ENCODE data around the gene FOXB1.
A peak's percentile ranks its signal among the peaks of the same experiment; 100 is the strongest.

FOXB1 gene

GRCh38 chr15:59998950-59999611 lies 5.0 kb upstream of the FOXB1 start:
- no peak for DNase-seq (ENCODE audit: low read depth in 4 of 4, low spot score in 1 of 4)

GRCh38 chr15:59999612-60000112 lies 4.4 kb upstream of the FOXB1 start:
- DNase-seq (ENCODE audit: low read depth in 4 of 4, low spot score in 1 of 4), result no peak

- no peak for DNase-seq (ENCODE audit: low read depth in 4 of 4, low spot score in 1 of 4)
Measured at GRCh38 chr15:60000113-60000823, 3.8 kb upstream of the FOXB1 start.

GRCh38 chr15:60000824-60001609 lies 3.1 kb upstream of the FOXB1 start:
- no peak for DNase-seq (ENCODE audit: low read depth in 4 of 4, low spot score in 1 of 4)

GRCh38 chr15:60001610-60002527 lies 2.2 kb upstream of the FOXB1 start:
- no peak for DNase-seq (ENCODE audit: low read depth in 4 of 4, low spot score in 1 of 4)

- no peak for DNase-seq (ENCODE audit: low read depth in 4 of 4, low spot score in 1 of 4)
Measured at GRCh38 chr15:60002528-60003218, 1.4 kb upstream of the FOXB1 start.

GRCh38 chr15:60003243-60004008 lies 685 bp upstream of the FOXB1 start:
- no peak for DNase-seq (ENCODE audit: low read depth in 4 of 4, low spot score in 1 of 4)

- DNase-seq (ENCODE audit: low read depth in 4 of 4, low spot score in 1 of 4), result no peak
Measured at GRCh38 chr15:60004846-60005351, 788 bp downstream of the FOXB1 start.

- no peak for DNase-seq (ENCODE audit: low read depth in 4 of 4, low spot score in 1 of 4)
Measured at GRCh38 chr15:60005352-60006202, 1.5 kb downstream of the FOXB1 start.

GRCh38 chr15:60006203-60006862 lies 2.2 kb downstream of the FOXB1 start:
- peak in 1 of 4 experiments; percentile 55 for DNase-seq (ENCODE audit: low read depth in 4 of 4, low spot score in 1 of 4)

- DNase-seq (ENCODE audit: low read depth in 4 of 4, low spot score in 1 of 4), result no peak
Measured at GRCh38 chr15:60006873-60007272, 2.8 kb downstream of the FOXB1 start.

GRCh38 chr15:60009124-60009960 lies 5.2 kb downstream of the FOXB1 start:
- no peak for DNase-seq (ENCODE audit: low read depth in 4 of 4, low spot score in 1 of 4)

GRCh38 chr15:60009980-60010732 lies 6.0 kb downstream of the FOXB1 start:
- DNase-seq (ENCODE audit: low read depth in 4 of 4, low spot score in 1 of 4), result no peak

GRCh38 chr15:60010858-60011257 lies 6.7 kb downstream of the FOXB1 start:
- no peak for DNase-seq (ENCODE audit: low read depth in 4 of 4, low spot score in 1 of 4)

GRCh38 chr15:60012695-60013094 lies 8.6 kb downstream of the FOXB1 start:
- no peak for DNase-seq (ENCODE audit: low read depth in 4 of 4, low spot score in 1 of 4)
